ENCODE results near the gene GATAD2B. TPM values are rescaled to one million over a fixed set of nuclear protein-coding genes. Genes with fewer than 3 reads are reported as not detected.
A peak's percentile ranks its signal among the peaks of the same experiment; 100 is the strongest.

Gene GATAD2B
- total and polyA plus RNA-seq, 4 donors = 4.6 to 41.7 (median 13.4) TPM

DNA sequence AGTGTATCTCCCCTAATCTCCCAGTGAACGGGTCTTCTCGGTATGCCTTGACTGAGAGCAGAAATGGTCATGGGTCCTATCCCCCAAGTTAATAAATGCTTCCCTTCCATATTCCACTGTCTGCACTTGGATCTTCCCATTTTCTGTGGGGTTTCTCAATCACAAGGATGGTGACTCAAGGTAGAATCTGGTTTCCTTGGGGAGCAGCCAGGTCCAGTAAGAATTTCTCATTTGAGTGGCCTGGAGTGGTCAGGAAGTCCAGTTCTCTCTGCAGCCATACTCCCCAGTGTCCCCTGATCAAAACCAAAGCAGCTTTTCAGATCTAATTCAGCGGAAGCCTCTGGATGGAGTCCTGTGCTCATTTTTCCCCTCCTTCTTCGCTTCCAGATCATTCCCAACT is 162.3 kb downstream of the GATAD2B start:
- peak overlapping the region in 1 of 2 donors; percentile 4 for H3K27ac ChIP-seq (ENCODE audit: low read depth in 1 of 2, low read length in 1 of 2)
- 96 to 98% methylated on average over 4 of the region's 4 CpGs for WGBS, 2 donors

More for the DNA sequence above, 162.3 kb downstream of the GATAD2B start:
- H3K9ac ChIP-seq (ENCODE audit: insufficient read depth in 1 of 2, low read length in 2 of 2) = no peak overlapping the region
- peaks cover 23 to 71% (median 42%) of the 10 kb centered on the region in 4 donors for H3K36me3 ChIP-seq (ENCODE audit: control insufficient read depth in 4 of 4, insufficient read depth in 4 of 4, low read length in 4 of 4)
- TF ChIP-seq, protein P1, sequence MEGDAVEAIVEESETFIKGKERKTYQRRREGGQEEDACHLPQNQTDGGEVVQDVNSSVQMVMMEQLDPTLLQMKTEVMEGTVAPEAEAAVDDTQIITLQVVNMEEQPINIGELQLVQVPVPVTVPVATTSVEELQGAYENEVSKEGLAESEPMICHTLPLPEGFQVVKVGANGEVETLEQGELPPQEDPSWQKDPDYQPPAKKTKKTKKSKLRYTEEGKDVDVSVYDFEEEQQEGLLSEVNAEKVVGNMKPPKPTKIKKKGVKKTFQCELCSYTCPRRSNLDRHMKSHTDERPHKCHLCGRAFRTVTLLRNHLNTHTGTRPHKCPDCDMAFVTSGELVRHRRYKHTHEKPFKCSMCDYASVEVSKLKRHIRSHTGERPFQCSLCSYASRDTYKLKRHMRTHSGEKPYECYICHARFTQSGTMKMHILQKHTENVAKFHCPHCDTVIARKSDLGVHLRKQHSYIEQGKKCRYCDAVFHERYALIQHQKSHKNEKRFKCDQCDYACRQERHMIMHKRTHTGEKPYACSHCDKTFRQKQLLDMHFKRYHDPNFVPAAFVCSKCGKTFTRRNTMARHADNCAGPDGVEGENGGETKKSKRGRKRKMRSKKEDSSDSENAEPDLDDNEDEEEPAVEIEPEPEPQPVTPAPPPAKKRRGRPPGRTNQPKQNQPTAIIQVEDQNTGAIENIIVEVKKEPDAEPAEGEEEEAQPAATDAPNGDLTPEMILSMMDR (IDR thresholded peaks at IDR 0.05; ENCODE audit: control extremely low read depth, extremely low read depth) = no peak
- H3K27me3 ChIP-seq (ENCODE audit: control insufficient read depth in 3 of 3, insufficient read depth in 3 of 3, low read length in 2 of 3) = no peaks in the 10 kb centered on the region
- H3K4me1 ChIP-seq (ENCODE audit: control insufficient read depth in 5 of 5, insufficient read depth in 5 of 5, low read length in 5 of 5) = peaks cover 0 to 15% (median 0%) of the 10 kb centered on the region in 5 donors
- H3K4me3 ChIP-seq = no peak overlapping the region
- ATAC-seq (ENCODE audit: insufficient read depth, low FRiP score) (no peak), DNase-seq (no peak)
- peaks cover 0 to 2% (median 0%) of the 10 kb centered on the region in 4 donors for H3K9me3 ChIP-seq (ENCODE audit: control insufficient read depth in 4 of 4, insufficient read depth in 3 of 4, low read length in 3 of 4)

Small RNA genes lying within 50 kb of the gene (small RNA-seq; reads per million reads assigned to genes)
- gene AL831737.1 (ENCODE audit: low replicate concordance) (not detected), gene MIR6737 (ENCODE audit: low replicate concordance) (0.06 reads per million), gene RF00019 (ENCODE audit: low replicate concordance) (not detected)

Other genes with a start within 250 kb of the GATAD2B start
- 10 to 100 TPM; 16.7 to 98.9 TPM for gene NPR1, start 244.3 kb downstream of the GATAD2B start, total RNA-seq
- gene NPR1, start 244.3 kb downstream of the GATAD2B start, polyA plus RNA-seq = 10 to 100 TPM; 35.9 to 57.7 TPM
- gene INTS3, start 194.9 kb downstream of the GATAD2B start, total RNA-seq = 10 to 100 TPM; 63.5 to 70.4 TPM
- gene INTS3, start 194.9 kb downstream of the GATAD2B start, polyA plus RNA-seq = 10 to 100 TPM; 31.3 to 38.6 TPM
- 100 to 1,000 TPM in 1 of 2 donors, 10 to 100 TPM in 1; 15.8 to 162 TPM for gene SLC27A3, start 147.6 kb downstream of the GATAD2B start, total RNA-seq
- gene SLC27A3, start 147.6 kb downstream of the GATAD2B start, polyA plus RNA-seq = 100 to 1,000 TPM in 1 of 2 donors, 10 to 100 TPM in 1; 53.9 to 223 TPM
- 10 to 100 TPM; 40.5 to 84.7 TPM for gene DENND4B, start 23.7 kb upstream of the GATAD2B start, total RNA-seq
- 10 to 100 TPM; 57.2 to 61.6 TPM for gene DENND4B, start 23.7 kb upstream of the GATAD2B start, polyA plus RNA-seq
- gene CRTC2, start 35.6 kb upstream of the GATAD2B start, total RNA-seq = 10 to 100 TPM; 17.7 to 48.7 TPM
- 10 to 100 TPM; 41.9 to 43.2 TPM for gene CRTC2, start 35.6 kb upstream of the GATAD2B start, polyA plus RNA-seq
- 100 to 1,000 TPM in 1 of 2 donors, 10 to 100 TPM in 1; 73.4 to 141 TPM for gene SLC39A1, start 40.6 kb upstream of the GATAD2B start, total RNA-seq
- gene SLC39A1, start 40.6 kb upstream of the GATAD2B start, polyA plus RNA-seq = 100 to 1,000 TPM; 103 to 247 TPM
- gene CREB3L4, start 44.9 kb upstream of the GATAD2B start, total RNA-seq = 10 to 100 TPM; 13.6 to 21.8 TPM
- gene CREB3L4, start 44.9 kb upstream of the GATAD2B start, polyA plus RNA-seq = 10 to 100 TPM in 1 of 2 donors, 1 to 10 TPM in 1; 9.5 to 13.7 TPM
- gene JTB, start 54.7 kb upstream of the GATAD2B start, total RNA-seq = 100 to 1,000 TPM; 105 to 146 TPM
- gene JTB, start 54.7 kb upstream of the GATAD2B start, polyA plus RNA-seq = 100 to 1,000 TPM; 206 to 230 TPM
- gene RAB13, start 63.4 kb upstream of the GATAD2B start, total RNA-seq = 100 to 1,000 TPM in 1 of 2 donors, 10 to 100 TPM in 1; 54.6 to 105 TPM
- gene RAB13, start 63.4 kb upstream of the GATAD2B start, polyA plus RNA-seq = 100 to 1,000 TPM; 171 to 229 TPM
- gene RPS27, start 67.8 kb upstream of the GATAD2B start, total RNA-seq = 1,000 to 10,000 TPM; 1,333 to 1,488 TPM
- 1,000 to 10,000 TPM; 5,278 to 9,554 TPM for gene RPS27, start 67.8 kb upstream of the GATAD2B start, polyA plus RNA-seq
- under 1 TPM; 0.09 to 0.26 TPM for gene NUP210L, start 232.1 kb upstream of the GATAD2B start, total RNA-seq
- under 1 TPM; 0.03 to 0.08 TPM for gene NUP210L, start 232.1 kb upstream of the GATAD2B start, polyA plus RNA-seq

Measured in lung (tissue), 13 donors.